MM.1S (cell line): ENCODE measurements around the gene DDX51.

ENCODE experiments used
- DNase-seq: peaks from one replicate; pipeline ENCODE4 v3.0.0-alpha.2; 2015
- H2AFZ ChIP-seq: fragments of 300-600 bp; sonication (generic); 2 replicates; pipeline ENCODE4 v1.6.0; 2016; ENCODE audit warnings: antibody characterized with exemption, low read length
- H3F3A ChIP-seq: fragments of 300-600 bp; sonication (generic); 2 replicates; pipeline ENCODE4 v1.6.1; 2016; ENCODE audit warnings: mild to moderate bottlenecking, antibody characterized with exemption, low read length, moderate library complexity, mixed read lengths; ENCODE audit not compliant: insufficient read depth
- H3K27ac ChIP-seq: fragments of 300-600 bp; sonication (generic); 2 replicates; pipeline ENCODE4 v1.5.1; 2016; ENCODE audit warnings: mild to moderate bottlenecking, low read length
- H3K27me3 ChIP-seq: fragments of 300-600 bp; sonication (generic); replicated peaks from 2 replicates; pipeline ENCODE4 v1.6.0; 2016; ENCODE audit warnings: low read length; ENCODE audit not compliant: insufficient read depth
- H3K36me3 ChIP-seq: fragments of 300-600 bp; sonication (generic); replicated peaks from 2 replicates; pipeline ENCODE4 v1.6.1; 2016; ENCODE audit warnings: mild to moderate bottlenecking, low read length, mixed read lengths; ENCODE audit not compliant: insufficient read depth
- H3K4me1 ChIP-seq: fragments of 300-600 bp; sonication (generic); 2 replicates; pipeline ENCODE4 v1.6.1; 2016; ENCODE audit warnings: low read length, mixed read lengths
- H3K4me2 ChIP-seq: fragments of 300-600 bp; sonication (generic); 2 replicates; pipeline ENCODE4 v1.6.0; 2016; ENCODE audit warnings: low read depth, low read length
- H3K4me3 ChIP-seq: fragments of 300-600 bp; sonication (generic); 2 replicates; pipeline ENCODE4 v1.5.1; 2016; ENCODE audit warnings: low read length, mixed read lengths
- H3K79me2 ChIP-seq: fragments of 300-600 bp; sonication (generic); 2 replicates; pipeline ENCODE4 v1.6.1; 2016; ENCODE audit warnings: mixed run types, low read length, mixed read lengths
- H3K9ac ChIP-seq: fragments of 300-600 bp; sonication (generic); 2 replicates; pipeline ENCODE4 v1.6.1; 2016; ENCODE audit warnings: low read length, mixed read lengths
- H3K9me2 ChIP-seq: fragments of 300-600 bp; sonication (generic); replicated peaks from 2 replicates; pipeline ENCODE4 v1.6.1; 2016; ENCODE audit warnings: mild to moderate bottlenecking, low read length, mixed read lengths; ENCODE audit not compliant: insufficient read depth
- H3K9me3 ChIP-seq: fragments of 300-600 bp; sonication (generic); replicated peaks from 2 replicates; pipeline ENCODE4 v1.6.1; 2016; ENCODE audit warnings: mild to moderate bottlenecking, low read length, mixed read lengths; ENCODE audit not compliant: insufficient read depth
- H4K20me1 ChIP-seq: fragments of 300-600 bp; sonication (generic); 2 replicates; pipeline ENCODE4 v1.6.1; 2016; ENCODE audit warnings: mild to moderate bottlenecking, low read length, moderate library complexity, mixed read lengths; ENCODE audit not compliant: insufficient read depth
- EZH2 ChIP-seq: fragments of 300-600 bp; sonication (generic); optimal IDR thresholded peaks from 2 replicates; pipeline ENCODE3; 2017; ENCODE audit warnings: low read depth, mild to moderate bottlenecking, antibody characterized with exemption, low read length, mixed read lengths
- EZH2phosphoT487 ChIP-seq: fragments of 300-600 bp; sonication (generic); IDR thresholded peaks from 2 replicates; pipeline ENCODE4 v1.6.1; 2018; ENCODE audit warnings: antibody characterized with exemption, low read length
- TF ChIP-seq, protein P1 (sequence below): fragments of 300-600 bp; sonication (generic); IDR thresholded peaks from 2 replicates; pipeline ENCODE4 v1.5.1; 2016; ENCODE audit warnings: antibody characterized with exemption, low read length, mixed read lengths

Gene DDX51

DNA sequence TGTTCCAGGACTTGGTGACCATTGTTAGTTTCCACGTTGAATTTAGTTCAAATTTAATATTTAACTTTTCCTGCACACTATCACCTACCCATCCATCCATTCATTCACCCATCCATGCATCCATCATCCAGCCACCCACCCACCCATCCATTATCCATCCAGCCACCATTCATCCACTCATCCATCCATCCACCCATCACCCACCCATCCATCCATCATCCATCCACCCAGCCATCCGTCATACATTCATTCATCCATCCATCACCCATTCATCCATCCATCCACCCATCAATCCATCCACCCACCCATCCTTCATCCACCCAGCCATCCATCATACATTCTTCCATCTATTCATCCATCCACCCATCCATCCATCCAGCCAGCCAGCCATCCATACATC, 22.0 kb upstream of the DDX51 start:
- Histone ChIP-seq H3K4me1 (no peaks in the 10 kb centered on the region), H3K4me2 (no peak overlapping the region), H3K9me2 (no peaks in the 10 kb centered on the region), H2AFZ (no peak overlapping the region), H3K36me3 (no peaks in the 10 kb centered on the region), H3K27ac (no peak overlapping the region), H3K27me3 (no peaks in the 10 kb centered on the region; the same call in 1 of the 2 replicates), H3K9me3 (no peaks in the 10 kb centered on the region), H4K20me1 (no peaks in the 10 kb centered on the region), H3K79me2 (no peaks in the 10 kb centered on the region), H3F3A (no peaks in the 10 kb centered on the region), H3K9ac (no peak overlapping the region), H3K4me3 (no peak overlapping the region)
- TF ChIP-seq EZH2 (no peak), EZH2phosphoT487 (no peak)
- TF ChIP-seq, protein P1, sequence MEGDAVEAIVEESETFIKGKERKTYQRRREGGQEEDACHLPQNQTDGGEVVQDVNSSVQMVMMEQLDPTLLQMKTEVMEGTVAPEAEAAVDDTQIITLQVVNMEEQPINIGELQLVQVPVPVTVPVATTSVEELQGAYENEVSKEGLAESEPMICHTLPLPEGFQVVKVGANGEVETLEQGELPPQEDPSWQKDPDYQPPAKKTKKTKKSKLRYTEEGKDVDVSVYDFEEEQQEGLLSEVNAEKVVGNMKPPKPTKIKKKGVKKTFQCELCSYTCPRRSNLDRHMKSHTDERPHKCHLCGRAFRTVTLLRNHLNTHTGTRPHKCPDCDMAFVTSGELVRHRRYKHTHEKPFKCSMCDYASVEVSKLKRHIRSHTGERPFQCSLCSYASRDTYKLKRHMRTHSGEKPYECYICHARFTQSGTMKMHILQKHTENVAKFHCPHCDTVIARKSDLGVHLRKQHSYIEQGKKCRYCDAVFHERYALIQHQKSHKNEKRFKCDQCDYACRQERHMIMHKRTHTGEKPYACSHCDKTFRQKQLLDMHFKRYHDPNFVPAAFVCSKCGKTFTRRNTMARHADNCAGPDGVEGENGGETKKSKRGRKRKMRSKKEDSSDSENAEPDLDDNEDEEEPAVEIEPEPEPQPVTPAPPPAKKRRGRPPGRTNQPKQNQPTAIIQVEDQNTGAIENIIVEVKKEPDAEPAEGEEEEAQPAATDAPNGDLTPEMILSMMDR: no peak
- no peak for DNase-seq

DNA sequence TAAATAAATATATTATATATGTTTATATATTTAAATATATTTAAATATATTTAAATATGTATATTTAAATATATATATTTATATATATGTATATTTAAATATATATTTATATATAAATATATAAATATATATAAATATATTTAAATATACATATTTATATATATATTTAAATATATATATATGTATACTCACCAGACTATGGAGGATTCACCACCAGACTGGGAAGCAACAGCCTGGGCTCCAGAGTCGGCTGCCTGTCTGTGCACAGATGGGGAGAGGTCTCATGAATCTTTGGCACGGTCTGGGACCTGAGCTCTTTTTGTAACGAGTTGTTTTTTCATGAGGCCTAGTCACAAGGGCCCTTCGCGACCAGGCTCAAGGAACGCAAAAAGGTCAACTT, 21.5 kb upstream of the DDX51 start:
- H3K27me3 ChIP-seq: no peaks in the 10 kb centered on the region; the same call in 1 of the 2 replicates
- DNase-seq: no peak
- no peak overlapping the region for H2AFZ ChIP-seq
- H3K4me3 ChIP-seq: no peak overlapping the region
- H3K9ac ChIP-seq: no peak overlapping the region
- no peaks in the 10 kb centered on the region for H3K9me3 ChIP-seq
- no peaks in the 10 kb centered on the region for H3K9me2 ChIP-seq
- H3K27ac ChIP-seq: no peak overlapping the region
- H3K4me1 ChIP-seq: no peaks in the 10 kb centered on the region
- H4K20me1 ChIP-seq: no peaks in the 10 kb centered on the region
- H3F3A ChIP-seq: no peaks in the 10 kb centered on the region
- no peaks in the 10 kb centered on the region for H3K36me3 ChIP-seq
- H3K4me2 ChIP-seq: no peak overlapping the region
- no peaks in the 10 kb centered on the region for H3K79me2 ChIP-seq
- TF ChIP-seq EZH2phosphoT487 (no peak), EZH2 (no peak)
- TF ChIP-seq, protein P1: no peak

DNA sequence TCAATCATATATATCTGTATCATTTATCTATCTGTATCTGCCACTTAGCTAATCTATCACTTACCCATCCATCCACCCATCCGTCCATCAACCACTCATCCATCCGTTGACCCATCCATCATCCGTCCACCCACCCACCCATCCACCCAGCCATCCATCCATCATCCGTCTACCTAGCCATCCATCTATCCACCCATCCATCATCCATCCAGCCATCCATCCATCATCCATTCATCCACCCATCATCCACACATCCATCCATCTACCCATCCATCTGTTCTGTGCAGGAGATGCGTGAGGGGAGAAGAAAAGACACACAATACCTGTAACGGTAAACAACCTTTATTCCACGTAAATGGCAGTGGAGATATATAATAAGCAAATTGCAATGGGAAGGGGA, 20.3 kb upstream of the DDX51 start:
- H3F3A ChIP-seq: no peaks in the 10 kb centered on the region
- H3K9ac ChIP-seq: no peak overlapping the region
- TF ChIP-seq, protein P1: no peak
- TF ChIP-seq EZH2phosphoT487 (no peak), EZH2 (no peak)
- no peaks in the 10 kb centered on the region for H4K20me1 ChIP-seq
- H2AFZ ChIP-seq: no peak overlapping the region
- DNase-seq: no peak
- no peaks in the 10 kb centered on the region for H3K9me2 ChIP-seq
- H3K9me3 ChIP-seq: no peaks in the 10 kb centered on the region
- no peaks in the 10 kb centered on the region for H3K27me3 ChIP-seq
- no peak overlapping the region for H3K27ac ChIP-seq
- H3K36me3 ChIP-seq: no peaks in the 10 kb centered on the region
- H3K4me3 ChIP-seq: no peak overlapping the region
- no peaks in the 10 kb centered on the region for H3K4me1 ChIP-seq
- no peak overlapping the region for H3K4me2 ChIP-seq
- no peaks in the 10 kb centered on the region for H3K79me2 ChIP-seq

DNA sequence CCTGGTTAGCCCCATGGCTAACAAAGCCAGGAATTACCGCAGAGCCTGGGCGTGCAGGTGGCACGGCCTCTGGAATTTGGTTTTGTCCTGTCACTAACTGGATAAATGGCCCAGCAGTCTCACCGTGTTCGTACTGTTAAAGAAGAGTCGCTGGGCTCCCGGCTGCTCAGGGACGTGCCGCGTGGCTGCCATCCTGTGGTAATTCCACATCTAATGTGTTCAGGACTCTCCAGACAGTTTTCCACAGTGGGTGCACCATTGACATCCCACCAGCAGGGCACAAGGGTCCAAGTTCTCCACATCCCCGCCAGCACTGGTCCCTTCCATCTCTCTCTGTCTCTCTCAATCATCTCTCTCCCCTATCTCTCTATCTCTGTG, 19.8 kb upstream of the DDX51 start:
- no peak for DNase-seq

More for the DNA sequence above, 19.8 kb upstream of the DDX51 start:
- H3K4me2 ChIP-seq: no peak overlapping the region
- TF ChIP-seq, protein P1: no peak
- no peaks in the 10 kb centered on the region for H3K9me3 ChIP-seq
- H3K9ac ChIP-seq: no peak overlapping the region
- H3K27ac ChIP-seq: no peak overlapping the region
- H3F3A ChIP-seq: no peaks in the 10 kb centered on the region
- H4K20me1 ChIP-seq: no peaks in the 10 kb centered on the region
- no peaks in the 10 kb centered on the region for H3K27me3 ChIP-seq
- no peak overlapping the region for H3K4me3 ChIP-seq
- no peak overlapping the region for H2AFZ ChIP-seq
- H3K36me3 ChIP-seq: no peaks in the 10 kb centered on the region
- no peaks in the 10 kb centered on the region for H3K79me2 ChIP-seq
- H3K4me1 ChIP-seq: no peaks in the 10 kb centered on the region
- no peaks in the 10 kb centered on the region for H3K9me2 ChIP-seq
